Measurements from ENCODE around the gene LDLRAD4. TPM values are rescaled to one million over a fixed set of nuclear protein-coding genes. Genes with fewer than 3 reads are reported as not detected.

Gene LDLRAD4
- total and polyA plus RNA-seq, 2 experiments from 2014 or later: 0.73 to 1.9 TPM

DNA sequence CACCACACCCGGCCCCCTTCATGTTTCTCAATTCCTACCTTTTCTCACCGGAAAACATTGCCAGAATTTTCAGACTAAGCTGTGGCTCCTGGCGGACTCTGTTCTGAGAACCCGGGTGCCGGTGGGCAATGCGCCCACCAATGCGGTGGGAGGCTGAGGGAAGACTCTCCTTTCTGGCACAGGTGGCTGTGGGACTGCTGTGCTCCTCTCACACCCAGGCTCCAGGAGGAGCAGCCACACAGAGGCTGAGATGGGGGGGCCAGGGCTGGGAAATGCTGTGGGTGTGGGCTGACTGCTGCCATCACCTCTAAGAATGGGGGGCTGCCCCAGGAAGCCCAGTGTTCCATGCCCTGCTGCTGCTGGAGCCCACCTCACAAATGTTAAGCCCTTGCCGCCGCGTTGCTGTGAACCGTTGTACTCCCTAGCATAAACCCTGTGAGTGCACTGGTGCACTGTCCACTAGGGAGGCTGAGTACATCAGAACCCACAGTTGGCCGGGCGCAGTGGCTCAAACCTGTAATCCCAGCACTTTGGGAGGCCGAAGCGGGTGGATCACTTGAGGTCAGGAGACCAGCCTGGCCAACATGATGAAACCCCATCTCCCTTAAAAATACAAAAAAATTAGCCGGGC, 152.6 kb downstream of the LDLRAD4 start:
- H3K9me2 ChIP-seq (ENCODE audit: insufficient read depth): no peaks in the 10 kb centered on the region
- TF ChIP-seq, protein P1, sequence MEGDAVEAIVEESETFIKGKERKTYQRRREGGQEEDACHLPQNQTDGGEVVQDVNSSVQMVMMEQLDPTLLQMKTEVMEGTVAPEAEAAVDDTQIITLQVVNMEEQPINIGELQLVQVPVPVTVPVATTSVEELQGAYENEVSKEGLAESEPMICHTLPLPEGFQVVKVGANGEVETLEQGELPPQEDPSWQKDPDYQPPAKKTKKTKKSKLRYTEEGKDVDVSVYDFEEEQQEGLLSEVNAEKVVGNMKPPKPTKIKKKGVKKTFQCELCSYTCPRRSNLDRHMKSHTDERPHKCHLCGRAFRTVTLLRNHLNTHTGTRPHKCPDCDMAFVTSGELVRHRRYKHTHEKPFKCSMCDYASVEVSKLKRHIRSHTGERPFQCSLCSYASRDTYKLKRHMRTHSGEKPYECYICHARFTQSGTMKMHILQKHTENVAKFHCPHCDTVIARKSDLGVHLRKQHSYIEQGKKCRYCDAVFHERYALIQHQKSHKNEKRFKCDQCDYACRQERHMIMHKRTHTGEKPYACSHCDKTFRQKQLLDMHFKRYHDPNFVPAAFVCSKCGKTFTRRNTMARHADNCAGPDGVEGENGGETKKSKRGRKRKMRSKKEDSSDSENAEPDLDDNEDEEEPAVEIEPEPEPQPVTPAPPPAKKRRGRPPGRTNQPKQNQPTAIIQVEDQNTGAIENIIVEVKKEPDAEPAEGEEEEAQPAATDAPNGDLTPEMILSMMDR (conservative IDR thresholded peaks at IDR 0.05; ENCODE audit: low read depth in 2 of 2): no peak
- TF ChIP-seq NANOG (IDR thresholded peaks at IDR 0.05; ENCODE audit: borderline replicate concordance): no peak
- H3K27me3 ChIP-seq (ENCODE audit: insufficient read depth): no peaks in the 10 kb centered on the region
- H3K36me3 ChIP-seq (ENCODE audit: insufficient read depth): no peaks in the 10 kb centered on the region
- no peak overlapping the region for H3K27ac Mint-ChIP-seq
- ATAC-seq (no peak), DNase-seq (ENCODE audit: low spot score) (no peak)
- H3F3A ChIP-seq (replicated peaks; ENCODE audit: low read depth): no peaks in the 10 kb centered on the region
- peaks cover 3% of the 10 kb centered on the region; the same call in 1 of the 2 replicates for H3K4me1 ChIP-seq (ENCODE audit: insufficient read depth)
- no peak overlapping the region for H3K27ac ChIP-seq (ENCODE audit: low read depth)
- H4K20me1 ChIP-seq (replicated peaks; ENCODE audit: insufficient read depth): no peaks in the 10 kb centered on the region; the same call in 1 of the 2 replicates
- H3K27me3 Mint-ChIP-seq (ENCODE audit: insufficient read depth, low read depth, poor library complexity): peaks cover 8% of the 10 kb centered on the region
- no peaks in the 10 kb centered on the region for H3K9me3 Mint-ChIP-seq
- no peak overlapping the region for H3K4me3 ChIP-seq
- no peaks in the 10 kb centered on the region for H3K79me2 ChIP-seq (replicated peaks; ENCODE audit: insufficient read depth)
- H3K4me3 Mint-ChIP-seq: no peak overlapping the region
- no peaks in the 10 kb centered on the region for H3K36me3 Mint-ChIP-seq (ENCODE audit: low read depth)
- no peak overlapping the region for H2AFZ ChIP-seq
- no peak overlapping the region for H3K4me2 ChIP-seq
- H3K4me1 Mint-ChIP-seq: peaks cover 14% of the 10 kb centered on the region

DNA sequence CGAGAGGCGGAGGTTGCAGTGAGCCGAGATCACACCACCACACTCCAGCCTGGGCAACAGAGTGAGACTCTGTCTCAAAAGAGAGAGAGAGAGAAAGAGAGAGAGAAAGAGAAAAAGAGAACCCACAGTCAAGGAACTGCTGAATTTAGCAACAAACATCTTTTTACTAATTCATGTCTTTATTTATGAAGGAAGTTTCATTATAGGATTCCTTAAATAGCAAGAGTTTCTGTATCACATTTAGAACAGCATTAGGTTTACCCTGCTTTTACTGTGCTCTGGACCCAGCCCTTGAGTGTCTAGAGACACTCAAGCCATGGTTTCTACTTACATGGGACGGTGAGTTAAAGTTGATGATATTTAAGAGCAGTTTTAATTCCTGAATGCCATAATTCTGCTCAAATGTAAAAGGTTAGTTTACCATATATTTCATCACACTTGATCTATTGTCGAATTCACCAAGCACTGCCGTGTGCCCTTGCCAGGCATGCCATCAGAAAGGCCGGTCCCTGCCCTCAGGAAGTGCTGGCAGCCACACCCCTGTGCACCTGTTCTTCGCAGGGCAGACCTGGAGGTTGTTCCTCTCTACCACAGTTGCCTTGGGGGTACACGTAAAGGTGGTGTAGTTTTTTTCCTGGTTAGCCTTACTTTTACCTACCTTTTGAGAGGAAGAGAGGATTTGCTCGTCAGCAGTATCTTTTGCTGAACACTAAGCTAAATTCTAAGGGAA, 153.3 kb downstream of the LDLRAD4 start:
- no peak overlapping the region for H3K4me2 ChIP-seq
- Mint-ChIP-seq H3K36me3 (ENCODE audit: low read depth) (no peaks in the 10 kb centered on the region), H3K27ac (no peak overlapping the region), H3K27me3 (ENCODE audit: insufficient read depth, low read depth, poor library complexity) (peaks cover 8% of the 10 kb centered on the region), H3K4me3 (no peak overlapping the region), H3K4me1 (peaks cover 6% of the 10 kb centered on the region), H3K9me3 (no peaks in the 10 kb centered on the region)
- no peaks in the 10 kb centered on the region for H3F3A ChIP-seq (replicated peaks; ENCODE audit: low read depth)
- H3K79me2 ChIP-seq (replicated peaks; ENCODE audit: insufficient read depth): no peaks in the 10 kb centered on the region
- no peak overlapping the region for H3K27ac ChIP-seq (ENCODE audit: low read depth)
- H3K9me2 ChIP-seq (ENCODE audit: insufficient read depth): no peaks in the 10 kb centered on the region
- H3K4me3 ChIP-seq: no peak overlapping the region
- DNase-seq (ENCODE audit: low spot score) (no peak), ATAC-seq (no peak)
- H3K4me1 ChIP-seq (ENCODE audit: insufficient read depth): no peaks in the 10 kb centered on the region
- H4K20me1 ChIP-seq (replicated peaks; ENCODE audit: insufficient read depth): no peaks in the 10 kb centered on the region
- H3K36me3 ChIP-seq (ENCODE audit: insufficient read depth): no peaks in the 10 kb centered on the region
- H3K27me3 ChIP-seq (ENCODE audit: insufficient read depth): no peaks in the 10 kb centered on the region
- H2AFZ ChIP-seq: no peak overlapping the region
- no peak for TF ChIP-seq NANOG (IDR thresholded peaks at IDR 0.05; ENCODE audit: borderline replicate concordance)
- no peak for TF ChIP-seq JUNB (IDR thresholded peaks at IDR 0.05; ENCODE audit: unreplicated experiment)
- TF ChIP-seq, protein P2, sequence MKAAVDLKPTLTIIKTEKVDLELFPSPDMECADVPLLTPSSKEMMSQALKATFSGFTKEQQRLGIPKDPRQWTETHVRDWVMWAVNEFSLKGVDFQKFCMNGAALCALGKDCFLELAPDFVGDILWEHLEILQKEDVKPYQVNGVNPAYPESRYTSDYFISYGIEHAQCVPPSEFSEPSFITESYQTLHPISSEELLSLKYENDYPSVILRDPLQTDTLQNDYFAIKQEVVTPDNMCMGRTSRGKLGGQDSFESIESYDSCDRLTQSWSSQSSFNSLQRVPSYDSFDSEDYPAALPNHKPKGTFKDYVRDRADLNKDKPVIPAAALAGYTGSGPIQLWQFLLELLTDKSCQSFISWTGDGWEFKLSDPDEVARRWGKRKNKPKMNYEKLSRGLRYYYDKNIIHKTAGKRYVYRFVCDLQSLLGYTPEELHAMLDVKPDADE (IDR thresholded peaks at IDR 0.05): no peak
- TF ChIP-seq EZH2 (IDR thresholded peaks at IDR 0.05; ENCODE audit: low read depth, unreplicated experiment): no peak
- TF ChIP-seq, protein P3, sequence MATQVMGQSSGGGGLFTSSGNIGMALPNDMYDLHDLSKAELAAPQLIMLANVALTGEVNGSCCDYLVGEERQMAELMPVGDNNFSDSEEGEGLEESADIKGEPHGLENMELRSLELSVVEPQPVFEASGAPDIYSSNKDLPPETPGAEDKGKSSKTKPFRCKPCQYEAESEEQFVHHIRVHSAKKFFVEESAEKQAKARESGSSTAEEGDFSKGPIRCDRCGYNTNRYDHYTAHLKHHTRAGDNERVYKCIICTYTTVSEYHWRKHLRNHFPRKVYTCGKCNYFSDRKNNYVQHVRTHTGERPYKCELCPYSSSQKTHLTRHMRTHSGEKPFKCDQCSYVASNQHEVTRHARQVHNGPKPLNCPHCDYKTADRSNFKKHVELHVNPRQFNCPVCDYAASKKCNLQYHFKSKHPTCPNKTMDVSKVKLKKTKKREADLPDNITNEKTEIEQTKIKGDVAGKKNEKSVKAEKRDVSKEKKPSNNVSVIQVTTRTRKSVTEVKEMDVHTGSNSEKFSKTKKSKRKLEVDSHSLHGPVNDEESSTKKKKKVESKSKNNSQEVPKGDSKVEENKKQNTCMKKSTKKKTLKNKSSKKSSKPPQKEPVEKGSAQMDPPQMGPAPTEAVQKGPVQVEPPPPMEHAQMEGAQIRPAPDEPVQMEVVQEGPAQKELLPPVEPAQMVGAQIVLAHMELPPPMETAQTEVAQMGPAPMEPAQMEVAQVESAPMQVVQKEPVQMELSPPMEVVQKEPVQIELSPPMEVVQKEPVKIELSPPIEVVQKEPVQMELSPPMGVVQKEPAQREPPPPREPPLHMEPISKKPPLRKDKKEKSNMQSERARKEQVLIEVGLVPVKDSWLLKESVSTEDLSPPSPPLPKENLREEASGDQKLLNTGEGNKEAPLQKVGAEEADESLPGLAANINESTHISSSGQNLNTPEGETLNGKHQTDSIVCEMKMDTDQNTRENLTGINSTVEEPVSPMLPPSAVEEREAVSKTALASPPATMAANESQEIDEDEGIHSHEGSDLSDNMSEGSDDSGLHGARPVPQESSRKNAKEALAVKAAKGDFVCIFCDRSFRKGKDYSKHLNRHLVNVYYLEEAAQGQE (IDR thresholded peaks at IDR 0.05; ENCODE audit: unreplicated experiment): no peak
- no peak for TF ChIP-seq CREB1 (CRISPR knock-in tag; IDR thresholded peaks at IDR 0.05; ENCODE audit: low read depth)

Measured in GM23338 (cell line).